ENCODE measurements around the gene RDH12.

Gene RDH12

DNA sequence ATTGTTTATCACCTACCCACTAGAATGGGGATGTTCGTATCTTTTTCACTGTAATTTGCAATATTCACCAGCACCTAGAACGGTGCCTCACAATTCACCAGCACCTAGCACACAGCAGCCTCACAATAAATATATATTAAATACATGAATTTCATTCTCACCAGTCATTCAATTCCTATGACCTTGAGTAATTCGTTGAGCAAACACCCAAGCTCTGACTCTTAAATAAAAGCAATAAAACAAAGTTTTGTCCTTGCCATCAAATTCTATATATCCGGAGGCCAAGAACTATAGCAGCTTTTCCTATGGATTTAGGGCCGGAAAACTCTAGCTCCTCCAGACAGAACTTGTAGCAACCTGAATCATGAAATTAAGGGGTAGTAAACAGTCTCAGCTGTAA lies 28.2 kb upstream of the RDH12 start:
- peak; percentile 30 for DNase-seq (ENCODE audit: low read depth)
- H3K4me3 ChIP-seq (ENCODE audit: low read depth, low read length): peak overlapping the region; percentile 95
- TF ChIP-seq, protein P1, sequence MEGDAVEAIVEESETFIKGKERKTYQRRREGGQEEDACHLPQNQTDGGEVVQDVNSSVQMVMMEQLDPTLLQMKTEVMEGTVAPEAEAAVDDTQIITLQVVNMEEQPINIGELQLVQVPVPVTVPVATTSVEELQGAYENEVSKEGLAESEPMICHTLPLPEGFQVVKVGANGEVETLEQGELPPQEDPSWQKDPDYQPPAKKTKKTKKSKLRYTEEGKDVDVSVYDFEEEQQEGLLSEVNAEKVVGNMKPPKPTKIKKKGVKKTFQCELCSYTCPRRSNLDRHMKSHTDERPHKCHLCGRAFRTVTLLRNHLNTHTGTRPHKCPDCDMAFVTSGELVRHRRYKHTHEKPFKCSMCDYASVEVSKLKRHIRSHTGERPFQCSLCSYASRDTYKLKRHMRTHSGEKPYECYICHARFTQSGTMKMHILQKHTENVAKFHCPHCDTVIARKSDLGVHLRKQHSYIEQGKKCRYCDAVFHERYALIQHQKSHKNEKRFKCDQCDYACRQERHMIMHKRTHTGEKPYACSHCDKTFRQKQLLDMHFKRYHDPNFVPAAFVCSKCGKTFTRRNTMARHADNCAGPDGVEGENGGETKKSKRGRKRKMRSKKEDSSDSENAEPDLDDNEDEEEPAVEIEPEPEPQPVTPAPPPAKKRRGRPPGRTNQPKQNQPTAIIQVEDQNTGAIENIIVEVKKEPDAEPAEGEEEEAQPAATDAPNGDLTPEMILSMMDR (conservative IDR thresholded peaks at IDR 0.05; ENCODE audit: low read depth, low read length): no peak

GRCh38 chr14:67674139-67674479 lies 27.6 kb upstream of the RDH12 start:
- DNase-seq (ENCODE audit: low read depth): peak; percentile 52
- H3K4me3 ChIP-seq (ENCODE audit: low read depth, low read length): peak overlapping the region; percentile 95
- TF ChIP-seq, protein P1 (conservative IDR thresholded peaks at IDR 0.05; ENCODE audit: low read depth, low read length): peak; percentile 37

GRCh38 chr14:67674480-67675218 lies 27.0 kb upstream of the RDH12 start, which contains the start of gene VTI1B:
VTI1B (minus strand) TSS chr14:67674632; CDS start chr14:67674489, 143 bp downstream.
- peak; percentile 76 for DNase-seq (ENCODE audit: low read depth)
- TF ChIP-seq, protein P1 (conservative IDR thresholded peaks at IDR 0.05; ENCODE audit: low read depth, low read length): peak; percentile 51
- H3K4me3 ChIP-seq (ENCODE audit: low read depth, low read length): peak within 1 kb of the TSS; percentile 95

DNA sequence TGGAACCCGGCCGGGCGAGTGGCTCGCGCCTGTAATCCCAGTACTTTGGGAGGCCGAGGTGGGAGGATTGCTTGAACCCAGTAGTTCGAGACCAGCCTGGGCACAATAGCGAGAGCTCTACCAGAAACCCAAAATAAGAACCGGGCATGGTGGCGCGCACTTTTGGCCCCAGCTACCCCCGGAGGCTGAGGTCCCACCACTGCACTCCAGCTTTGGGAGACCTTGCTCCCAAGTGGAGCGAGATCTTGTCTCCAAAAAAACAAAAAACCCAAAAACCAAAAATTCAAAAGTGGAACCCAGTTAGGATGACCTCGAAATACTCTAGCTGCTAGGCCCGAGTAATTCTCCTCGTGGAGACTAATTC lies 26.5 kb upstream of the RDH12 start:
- DNase-seq (ENCODE audit: low read depth): no peak
- TF ChIP-seq, protein P1 (conservative IDR thresholded peaks at IDR 0.05; ENCODE audit: low read depth, low read length): no peak
- peak overlapping the region; percentile 95 for H3K4me3 ChIP-seq (ENCODE audit: low read depth, low read length)

DNA sequence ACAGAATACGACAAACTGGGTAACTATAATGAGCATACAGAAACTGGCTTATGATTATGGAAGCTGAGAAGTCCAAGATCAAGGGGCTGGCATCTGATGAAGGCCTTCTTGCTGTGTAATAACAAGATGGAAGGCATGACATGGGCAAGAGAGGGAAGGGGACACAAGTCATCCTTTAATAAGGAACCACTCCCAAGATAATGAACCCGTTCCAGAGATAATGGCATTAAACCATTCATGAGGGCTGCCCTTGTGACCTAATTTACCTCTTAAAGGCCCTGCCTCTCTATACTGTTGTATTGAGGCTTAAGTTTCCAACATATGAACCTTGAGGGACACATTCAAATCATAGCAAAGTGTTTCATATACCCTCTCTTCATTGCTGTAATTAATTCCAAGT lies 22.7 kb upstream of the RDH12 start:
- H3K4me3 ChIP-seq (ENCODE audit: low read depth, low read length): no peak overlapping the region
- TF ChIP-seq, protein P1 (conservative IDR thresholded peaks at IDR 0.05; ENCODE audit: low read depth, low read length): no peak
- DNase-seq (ENCODE audit: low read depth): no peak

GRCh38 chr14:67680121-67680602 lies 21.5 kb upstream of the RDH12 start:
- no peak overlapping the region for H3K4me3 ChIP-seq (ENCODE audit: low read depth, low read length)
- peak; percentile 85 for DNase-seq (ENCODE audit: low read depth)
- TF ChIP-seq, protein P1 (conservative IDR thresholded peaks at IDR 0.05; ENCODE audit: low read depth, low read length): no peak

DNA sequence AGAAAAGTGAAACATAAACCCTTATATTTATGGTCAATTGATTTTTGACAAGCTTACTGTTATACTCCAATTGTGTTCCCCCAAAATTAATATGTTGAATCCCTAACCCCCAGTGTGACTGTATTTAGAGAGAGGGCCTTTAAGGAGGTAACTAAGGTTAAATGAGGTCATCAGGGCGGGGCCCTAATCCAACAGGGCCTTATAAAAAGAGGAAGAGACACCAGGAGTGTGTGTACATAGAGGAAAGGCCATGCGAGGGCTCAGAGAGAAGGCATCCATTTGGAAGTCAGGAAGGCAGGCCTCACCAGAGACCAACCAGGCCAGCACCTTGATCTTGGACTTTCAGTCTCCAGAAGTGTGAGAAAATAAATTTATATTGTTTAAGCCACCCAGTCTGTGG lies 20.7 kb upstream of the RDH12 start:
- no peak for DNase-seq (ENCODE audit: low read depth)
- no peak overlapping the region for H3K4me3 ChIP-seq (ENCODE audit: low read depth, low read length)
- TF ChIP-seq, protein P1 (conservative IDR thresholded peaks at IDR 0.05; ENCODE audit: low read depth, low read length): no peak
